Measurements from ENCODE around the gene WDR11.

DNA sequence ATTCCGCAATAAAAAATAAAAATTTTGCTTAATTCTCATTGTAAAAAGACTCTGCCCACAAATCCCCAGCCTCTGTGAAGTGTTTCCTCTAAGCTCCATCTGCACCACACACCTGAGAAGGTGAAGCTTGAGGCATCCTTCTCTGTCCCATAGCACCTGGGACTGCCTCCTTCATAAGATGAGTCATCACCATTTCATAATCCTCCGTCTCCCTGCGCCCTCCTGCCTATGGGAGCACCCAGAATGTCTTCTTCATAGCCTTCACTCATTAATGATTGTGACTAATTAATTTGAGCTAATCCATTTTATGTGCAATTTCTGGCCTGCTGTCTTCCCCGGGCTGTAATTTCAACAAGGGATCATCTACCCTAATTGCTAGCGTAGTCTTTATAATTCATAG lies 90.3 kb downstream of the WDR11 start:
- TF ChIP-seq TAF1 (IDR thresholded peaks at IDR 0.05; ENCODE audit: low read depth, low read length) (no peak), POLR2A (IDR thresholded peaks at IDR 0.05; ENCODE audit: low read depth, low read length) (no peak), POLR2AphosphoS5 (IDR thresholded peaks at IDR 0.05; ENCODE audit: low read depth, low read length) (no peak), PAX5 (IDR thresholded peaks at IDR 0.05; ENCODE audit: insufficient read depth, low read length, severe bottlenecking) (no peak), POU2F2 (IDR thresholded peaks at IDR 0.05; ENCODE audit: low read depth, low read length) (no peak)
